Testis (tissue), 2 donors: ENCODE data around the gene SOAT2.

ENCODE experiments used
- CTCF ChIP-seq, 3 experiments: fragments of 450-650 bp in 2 of 3; fragments of 200-600 bp in 1 of 3; sonication (generic) in 1 of 3; IDR thresholded peaks; one replicate each; pipeline ENCODE4 v1.5.1; 2016 to 2019; ENCODE audit warnings: antibody characterized with exemption in 3 of 3, mild to moderate bottlenecking in 2 of 3, moderate library complexity in 1 of 3
- POLR2A ChIP-seq: fragments of 450-650 bp; IDR thresholded peaks from one replicate; pipeline ENCODE4 v1.6.1; 2017; ENCODE audit warnings: antibody characterized with exemption, mild to moderate bottlenecking, moderate library complexity

GRCh38 chr12:53062977-53063707 is 40.1 kb upstream of the SOAT2 start:
- TF ChIP-seq CTCF (IDR thresholded peaks at IDR 0.05) (no peak), POLR2A (no peak)
